HCT116 (cell line): ENCODE results near the gene WLS. TPM values are rescaled to one million over a fixed set of nuclear protein-coding genes. Genes with fewer than 3 reads are reported as not detected.

Experiments
- ATAC-seq: fragments of 200-7000 bp; cut with Tn5 transposase; 2 replicates; pipeline ENCODE4 v1.9.1; 2020; ENCODE audit warnings: mild to moderate bottlenecking, moderate library complexity
- BruUV-seq: library from RNA; stranded (reverse); fragments of 400-500 nt; replicated peaks from 2 replicates; lab custom pipeline; 2021; lab: Mats Ljungman, UMichigan
- CTCF ChIA-PET: fragments of 300-600 bp; sonication (Branson Sonifier 250); formaldehyde crosslinking; loops from one replicate; lab custom pipeline; 2021; ENCODE audit warnings: antibody characterized with exemption; lab: Charles Lee
- POLR2A ChIA-PET: fragments of 300-600, 350-600 bp; sonication (Branson Sonifier 250); formaldehyde crosslinking; loops from one replicate; lab custom pipeline; 2021; ENCODE audit warnings: antibody characterized with exemption; lab: Charles Lee
- RAD21 ChIA-PET, 2 experiments: fragments of 300-600 bp; sonication (Branson Sonifier 250); formaldehyde crosslinking; loops; one replicate each; lab custom pipeline; 2023; ENCODE audit warnings: low total read pairs in 2 of 2; ENCODE audit not compliant: uncharacterized antibody in 2 of 2, unreplicated experiment in 2 of 2, low non-redundant PET in 1 of 2; lab: Charles Lee
- DNase-seq: peaks from one replicate; pipeline ENCODE4 v3.0.0-alpha.2; 2010; ENCODE audit warnings: low read depth, low spot score
- H2AFZ ChIP-seq: fragments of 200-600 bp; shearing (Covaris generic), sonication (generic); 2 replicates; pipeline ENCODE4 v1.6.1; 2017; ENCODE audit warnings: low read depth, mixed run types, mixed read lengths, antibody characterized with exemption, low read length; ENCODE audit not compliant: poor library complexity, severe bottlenecking
- H3K27ac ChIP-seq: 2 replicates; pipeline ENCODE4 v1.5.1; 2012; ENCODE audit warnings: low read depth, low read length
- H3K27me3 ChIP-seq: fragments of 200-600 bp; sonication (generic); 2 replicates; pipeline ENCODE4 v1.6.1; 2016; ENCODE audit warnings: mixed run types, low read length, mixed read lengths; ENCODE audit not compliant: insufficient read depth
- H3K36me3 ChIP-seq, 2 experiments: fragments of 200-500 bp in 1 of 2; fragments of 200-600 bp in 1 of 2; sonication (Bioruptor generic) in 1 of 2; sonication (generic) in 1 of 2; 2 replicates each; pipeline versions ENCODE4 v1.5.1 to v1.6.1; 2014 to 2016; ENCODE audit warnings: low read length in 2 of 2, inconsistent platforms in 1 of 2, mixed read lengths in 1 of 2, mixed run types in 1 of 2; ENCODE audit not compliant: insufficient read depth in 2 of 2, control insufficient read depth in 1 of 2
- H3K4me1 ChIP-seq, 2 experiments: fragments of 200-600 bp in 1 of 2; sonication (generic) in 1 of 2; 2 replicates each; pipeline versions ENCODE4 v1.5.1 to v1.6.1; 2012 to 2017; ENCODE audit warnings: low read length in 2 of 2, inconsistent platforms in 1 of 2, mild to moderate bottlenecking in 1 of 2, mixed read lengths in 1 of 2, mixed run types in 1 of 2, moderate library complexity in 1 of 2; ENCODE audit not compliant: insufficient read depth in 2 of 2, control insufficient read depth in 1 of 2
- H3K4me2 ChIP-seq: fragments of 200-600 bp; sonication (generic); 2 replicates; pipeline ENCODE4 v1.6.1; 2017; ENCODE audit warnings: mixed run types, low read length, mixed read lengths
- H3K4me3 ChIP-seq, 2 experiments: fragments of 200-600 bp in 1 of 2; sonication (generic) in 1 of 2; replicated peaks in 1 of 2; 2 replicates each; pipeline ENCODE4 v1.5.1; 2011 to 2016; ENCODE audit warnings: low read length in 2 of 2, control low read depth in 1 of 2, low read depth in 1 of 2, mild to moderate bottlenecking in 1 of 2, mixed read lengths in 1 of 2, mixed run types in 1 of 2
- H3K79me2 ChIP-seq: fragments of 200-600 bp; sonication (generic); 2 replicates; pipeline ENCODE4 v1.6.1; 2017; ENCODE audit warnings: mild to moderate bottlenecking, mixed run types, low read length, moderate library complexity, mixed read lengths; ENCODE audit not compliant: insufficient read depth
- H3K9ac ChIP-seq: fragments of 200-600 bp; sonication (generic); 2 replicates; pipeline ENCODE4 v1.6.1; 2016; ENCODE audit warnings: low read length, mixed read lengths
- H3K9me2 ChIP-seq: fragments of 200-600 bp; sonication (generic), shearing (Covaris generic); 2 replicates; pipeline ENCODE4 v1.6.1; 2017; ENCODE audit warnings: mixed run types, mild to moderate bottlenecking, moderate library complexity; ENCODE audit not compliant: insufficient read depth
- H3K9me3 ChIP-seq, 2 experiments: fragments of 200-500 bp in 1 of 2; fragments of 200-600 bp in 1 of 2; sonication (Bioruptor generic) in 1 of 2; sonication (generic) in 1 of 2; 2 replicates each; pipeline ENCODE4 v1.6.1; 2014 to 2017; ENCODE audit warnings: low read length in 2 of 2, mixed read lengths in 2 of 2, inconsistent platforms in 1 of 2, low read depth in 1 of 2, mild to moderate bottlenecking in 1 of 2, mixed run types in 1 of 2, moderate library complexity in 1 of 2; ENCODE audit not compliant: control insufficient read depth in 1 of 2, insufficient read depth in 1 of 2
- H4K20me1 ChIP-seq: fragments of 200-600 bp; sonication (generic), shearing (Covaris generic); 2 replicates; pipeline ENCODE4 v1.6.1; 2017; ENCODE audit warnings: mixed run types, mild to moderate bottlenecking, moderate library complexity; ENCODE audit not compliant: insufficient read depth
- ATF3 ChIP-seq: IDR thresholded peaks from 2 replicates; pipeline ENCODE4 v1.6.1; 2012
- CEBPB ChIP-seq: IDR thresholded peaks from 2 replicates; pipeline ENCODE4 v1.6.1; 2012; ENCODE audit warnings: low read depth
- CTCF ChIP-seq, 3 experiments: fragments of 200-600 bp in 1 of 3; sonication (generic) in 1 of 3; IDR thresholded peaks in 2 of 3; conservative IDR thresholded peaks in 1 of 3; 2 replicates each; pipeline ENCODE4 v1.5.1; 2012 to 2017; ENCODE audit warnings: low read depth in 2 of 3, low read length in 2 of 3, antibody characterized with exemption in 1 of 3, borderline replicate concordance in 1 of 3, control low read depth in 1 of 3, mild to moderate bottlenecking in 1 of 3, mixed read lengths in 1 of 3, mixed run types in 1 of 3, moderate library complexity in 1 of 3; ENCODE audit not compliant: insufficient read depth in 1 of 3
- EZH2 ChIP-seq: fragments of 200-600 bp; sonication (generic); IDR thresholded peaks from 2 replicates; pipeline ENCODE4 v1.6.1; 2017; ENCODE audit warnings: antibody characterized with exemption, mixed run types
- FOSL1 ChIP-seq: IDR thresholded peaks from 2 replicates; pipeline ENCODE4 v1.6.1; 2012; ENCODE audit warnings: low read depth
- POLR2A ChIP-seq: IDR thresholded peaks from 2 replicates; pipeline ENCODE4 v1.7.0; 2011; ENCODE audit warnings: borderline replicate concordance; ENCODE audit not compliant: insufficient read depth, insufficient read length; ENCODE audit errors: extremely low read depth
- POLR2AphosphoS5 ChIP-seq: IDR thresholded peaks from 2 replicates; pipeline ENCODE4 v1.6.1; 2011; ENCODE audit warnings: mild to moderate bottlenecking, low read depth, low read length, moderate library complexity
- RAD21 ChIP-seq: IDR thresholded peaks from 2 replicates; pipeline ENCODE4 v1.6.1; 2012; ENCODE audit warnings: low read depth, mild to moderate bottlenecking
- REST ChIP-seq: IDR thresholded peaks from 2 replicates; pipeline ENCODE4 v1.6.1; 2012; ENCODE audit warnings: low read depth
- SIN3A ChIP-seq: IDR thresholded peaks from 2 replicates; pipeline ENCODE4 v1.6.1; 2012; ENCODE audit warnings: low read depth
- TCF7L2 ChIP-seq: IDR thresholded peaks from 2 replicates; pipeline ENCODE4 v1.7.0; 2011; ENCODE audit warnings: borderline replicate concordance, inconsistent platforms; ENCODE audit not compliant: insufficient read depth, insufficient read length; ENCODE audit errors: extremely low read depth
- YY1 ChIP-seq: IDR thresholded peaks from 2 replicates; pipeline ENCODE4 v1.6.1; 2011; ENCODE audit warnings: low read length, low read depth, moderate library complexity, mild to moderate bottlenecking; ENCODE audit not compliant: insufficient replicate concordance; ENCODE audit errors: extremely low read depth
- ZFX ChIP-seq: fragments of 450-650 bp; IDR thresholded peaks from 2 replicates; pipeline ENCODE4 v1.6.1; 2017
- ZNF274 ChIP-seq: fragments of 200-500 bp; sonication (Bioruptor generic); IDR thresholded peaks from 2 replicates; pipeline ENCODE4 v1.6.1; 2014; ENCODE audit warnings: mild to moderate bottlenecking, low read depth, low read length, inconsistent platforms
- intact Hi-C: fragments of 100-400 bp; cut with micrococcal nuclease; formaldehyde crosslinking; loops from 2 replicates; pipeline ENCODE4 v1.10.0; 2022
- total RNA-seq: library from RNA; stranded (reverse); gene quantifications from one replicate; pipeline ENCODE4 v1.2.1, GENCODE V29; 2021; ENCODE audit not compliant: unreplicated experiment

Gene WLS
- total RNA-seq, 1 experiment from 2014 or later, result 38.0 TPM

GRCh38 chr1:68173283-68173935 lies 58.9 kb downstream of the WLS start:
- Histone ChIP-seq H3K27ac (no peak overlapping the region), H3K4me2 (peak overlapping the region; percentile 70)
- peak; percentile 56 for ATAC-seq

More at GRCh38 chr1:68173283-68173935, 58.9 kb downstream of the WLS start:
- peaks cover 45 to 51% of the 10 kb centered on the region in 2 experiments for H3K4me1 ChIP-seq
- no peaks in the 10 kb centered on the region for H3K9me3 ChIP-seq
- ChIA-PET POLR2A (interaction anchor here (1.3 to 1.6 kb wide), 2 partner anchors 8 to 211 kb away, joined by 4 read pairs; no protein-coding TSS in a partner anchor), RAD21 (no interaction called here), CTCF (interaction anchor here (1.4 kb wide), 1 partner anchor 53 kb away, joined by 3 read pairs; no protein-coding TSS in a partner anchor)
- H3K9ac ChIP-seq, result no peak overlapping the region
- H3K4me3 ChIP-seq, result no peak overlapping the region
- H3K9me2 ChIP-seq, result no peaks in the 10 kb centered on the region
- H3K27me3 ChIP-seq, result no peaks in the 10 kb centered on the region
- no peaks in the 10 kb centered on the region for H3K79me2 ChIP-seq
- no peak for TF ChIP-seq RAD21
- TF ChIP-seq POLR2AphosphoS5, result no peak
- no peak for TF ChIP-seq ZNF274
- TF ChIP-seq CTCF (IDR thresholded peaks at IDR 0.05 in 2 of 3, conservative IDR thresholded peaks at IDR 0.05 in 1 of 3; ENCODE audit: borderline replicate concordance in 1 of 3, insufficient read depth in 1 of 3, low read depth in 2 of 3, low read length in 2 of 3), result no peak
- TF ChIP-seq REST, result no peak
- TF ChIP-seq SIN3A, result no peak
- TF ChIP-seq ATF3, result no peak
- TF ChIP-seq EZH2, result no peak
- TF ChIP-seq TCF7L2, result no peak
- TF ChIP-seq FOSL1, result no peak
- no peak for TF ChIP-seq ZFX
- TF ChIP-seq CEBPB, result no peak
- no peak for TF ChIP-seq YY1
- TF ChIP-seq POLR2A, result no peak
- intact Hi-C loops, result loop anchor here (5.0 kb wide), 1 partner anchor 149 kb away; no protein-coding TSS in a partner anchor
- no peaks in the 10 kb centered on the region for H3K36me3 ChIP-seq
- no peaks in the 10 kb centered on the region for H4K20me1 ChIP-seq
- H2AFZ ChIP-seq, result no peak overlapping the region
- no peak for DNase-seq
- no TSS peak for BruUV-seq
